Measurements from ENCODE around the gene POP4. TPM values are rescaled to one million over a fixed set of nuclear protein-coding genes. Genes with fewer than 3 reads are reported as not detected.

The POP4 gene
- total RNA-seq, 1 donor from 2014 or later: 31.4 TPM

Other genes starting within 250 kb of the POP4 start
- gene VSTM2B, start 80.3 kb upstream of the POP4 start, total RNA-seq: 0.98 TPM
- 37.1 TPM for gene PLEKHF1, start 59.2 kb downstream of the POP4 start, total RNA-seq
- gene C19orf12, start 109.0 kb downstream of the POP4 start, total RNA-seq: 14.2 TPM
- 3.2 TPM for gene CCNE1, start 205.7 kb downstream of the POP4 start, total RNA-seq